NCI-H128 (cell line): ENCODE results near the gene VKORC1.
"Not testable (repeated sequence)": the region's sequence is repeated elsewhere in the genome, so short reads cannot be mapped to it uniquely, and the experiment has no call there.

Source experiments
- DNase-seq: peaks from one replicate; lab custom pipeline; 2025; ENCODE audit not compliant: unreplicated experiment; lab: John Stamatoyannopoulos, UW

Gene VKORC1

GRCh38 chr16:31107465-31107867 is 12.9 kb upstream of the VKORC1 start:
- no peak for DNase-seq

- DNase-seq: no peak
These were observed 12.2 kb upstream of the VKORC1 start for GRCh38 chr16:31106509-31107464.

GRCh38 chr16:31105677-31106213 is 11.1 kb upstream of the VKORC1 start:
- DNase-seq: no peak

DNA sequence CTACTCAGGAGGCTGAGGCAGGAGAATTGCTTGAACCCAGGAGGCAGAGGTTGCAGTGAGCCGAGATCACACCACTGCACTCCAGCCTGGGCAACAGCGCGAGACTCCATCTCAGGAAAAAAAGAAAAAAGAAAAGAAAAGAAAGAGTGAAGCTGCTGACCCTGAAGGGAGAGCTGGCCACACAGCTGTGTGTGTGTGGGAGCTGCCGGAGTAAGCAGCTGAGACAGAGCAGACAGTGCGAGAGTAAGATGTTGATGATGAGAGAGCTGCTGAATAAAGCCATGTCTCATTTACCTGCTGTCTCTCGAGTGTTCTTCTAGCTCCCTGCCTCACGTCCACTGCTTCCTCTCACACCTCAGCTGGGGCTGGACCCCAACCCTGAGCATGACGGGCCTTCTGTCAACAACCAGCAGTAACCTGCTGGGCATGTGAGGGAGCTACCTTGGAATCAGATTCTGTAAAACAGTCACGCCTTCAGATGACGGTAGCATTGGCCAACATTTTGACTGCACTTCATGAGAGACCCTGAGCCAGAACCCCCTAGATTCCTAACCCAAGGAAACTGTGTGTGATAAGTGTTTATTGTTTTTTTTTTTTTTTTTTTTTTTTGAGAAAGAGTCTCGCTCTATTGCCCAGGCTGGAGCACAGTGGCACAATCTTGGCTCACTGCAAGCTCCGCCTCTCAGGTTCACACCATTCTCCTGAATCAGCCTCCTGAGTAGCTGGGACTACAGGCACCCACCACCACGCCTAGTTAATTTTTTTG is 6.5 kb upstream of the VKORC1 start:
- not testable (repeated sequence) for DNase-seq

DNA sequence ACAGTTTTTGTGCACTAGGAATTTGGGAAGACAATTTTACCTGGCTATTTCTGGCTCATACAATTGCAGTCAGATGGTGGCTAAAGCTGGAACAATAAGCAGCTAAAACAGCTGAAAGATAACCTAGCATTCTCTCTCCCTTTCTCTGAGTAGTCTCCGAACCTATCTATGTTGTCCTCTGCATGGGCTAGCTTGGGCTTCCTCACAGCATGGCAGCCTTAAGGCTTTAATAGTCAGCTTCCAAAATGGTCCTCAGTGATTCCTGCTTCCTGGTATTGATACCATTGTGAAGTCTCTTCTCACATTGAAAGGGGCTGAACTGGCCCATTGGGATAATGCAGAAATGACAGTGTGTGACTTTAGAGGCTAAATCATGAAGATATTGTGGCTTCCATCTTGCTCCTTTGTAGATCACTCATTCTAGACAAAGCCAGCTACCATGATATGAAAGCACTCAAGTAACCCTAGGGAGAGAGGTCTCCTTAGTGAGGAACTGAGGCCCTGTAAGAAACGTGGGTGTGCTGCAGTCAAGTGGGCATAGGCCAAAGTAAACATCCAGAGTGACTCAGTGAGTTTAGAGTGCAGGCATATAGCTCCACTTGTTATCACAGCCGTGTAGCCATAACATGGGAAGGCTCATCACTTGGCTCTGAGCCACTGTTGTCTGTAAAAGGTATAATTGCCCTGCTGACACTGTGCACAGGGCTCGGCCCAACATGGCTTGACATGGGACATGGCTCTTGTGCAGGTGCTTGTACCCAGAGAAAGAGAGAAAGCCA is 5.5 kb upstream of the VKORC1 start:
- no peak for DNase-seq

DNA sequence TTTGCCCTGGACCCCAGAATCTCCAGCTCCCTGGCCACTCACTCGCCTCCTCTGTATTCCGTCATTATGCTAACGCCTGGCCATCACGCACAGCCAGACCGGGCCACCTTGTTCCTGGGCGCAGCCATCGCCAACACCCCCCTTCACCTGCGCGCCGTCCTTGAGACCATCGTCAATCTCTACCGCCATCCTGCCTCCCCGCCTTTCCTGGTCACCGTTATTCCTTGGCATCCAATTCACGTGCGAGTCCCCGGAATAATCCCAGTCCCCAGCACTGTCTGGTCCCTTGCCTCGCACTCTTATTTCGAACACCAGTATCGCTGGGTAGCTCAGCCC is 541 bp downstream of the VKORC1 start:
- DNase-seq: no peak

DNA sequence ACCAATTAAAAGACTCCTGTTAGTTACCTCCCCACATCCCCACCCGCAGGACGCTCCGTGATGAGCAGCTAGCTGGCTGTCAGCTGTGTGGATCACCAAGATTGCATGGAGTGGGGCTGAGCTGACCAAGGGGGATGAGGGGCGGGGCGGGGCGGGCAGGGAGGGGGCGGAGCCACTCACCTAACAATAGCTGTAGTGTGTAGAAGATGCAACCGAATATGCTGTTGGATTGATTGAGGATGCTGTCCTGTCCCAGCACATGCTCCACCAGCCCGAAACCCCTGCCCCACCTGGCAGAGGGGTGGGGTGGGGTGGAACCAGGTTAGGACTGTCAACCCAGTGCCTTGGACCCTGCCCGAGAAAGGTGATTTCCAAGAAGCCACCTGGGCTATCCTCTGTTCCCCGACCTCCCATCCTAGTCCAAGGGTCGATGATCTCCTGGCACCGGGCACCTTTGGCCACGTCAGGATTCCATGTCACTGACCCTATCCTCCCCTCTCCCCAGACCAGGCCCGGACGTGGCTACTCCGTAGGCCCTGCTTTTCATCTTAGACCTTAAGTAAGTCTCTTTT is 1.4 kb downstream of the VKORC1 start:
- no peak for DNase-seq

DNA sequence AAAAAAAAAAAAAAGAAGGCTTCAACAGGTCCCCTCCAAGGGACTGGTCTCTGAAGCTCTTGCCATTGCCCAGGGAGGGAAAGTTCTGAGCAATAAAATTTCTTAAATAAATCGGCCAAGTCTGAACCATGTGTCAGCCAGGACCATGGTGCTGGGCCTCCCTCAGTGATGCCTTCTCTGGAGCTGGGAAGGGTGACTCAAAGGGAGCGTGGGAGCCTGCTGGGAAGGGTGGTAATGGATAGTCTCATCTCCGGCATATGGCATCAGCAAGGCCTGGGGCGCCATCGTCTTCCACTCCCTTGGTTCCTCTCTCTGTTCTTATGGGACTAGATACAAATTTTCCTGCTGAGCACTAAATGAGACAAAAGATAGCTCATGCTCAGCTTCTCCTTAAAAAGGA is 2.3 kb downstream of the VKORC1 start:
- no peak for DNase-seq

GRCh38 chr16:31090540-31090939 is 4.1 kb downstream of the VKORC1 start:
- no peak for DNase-seq

DNA sequence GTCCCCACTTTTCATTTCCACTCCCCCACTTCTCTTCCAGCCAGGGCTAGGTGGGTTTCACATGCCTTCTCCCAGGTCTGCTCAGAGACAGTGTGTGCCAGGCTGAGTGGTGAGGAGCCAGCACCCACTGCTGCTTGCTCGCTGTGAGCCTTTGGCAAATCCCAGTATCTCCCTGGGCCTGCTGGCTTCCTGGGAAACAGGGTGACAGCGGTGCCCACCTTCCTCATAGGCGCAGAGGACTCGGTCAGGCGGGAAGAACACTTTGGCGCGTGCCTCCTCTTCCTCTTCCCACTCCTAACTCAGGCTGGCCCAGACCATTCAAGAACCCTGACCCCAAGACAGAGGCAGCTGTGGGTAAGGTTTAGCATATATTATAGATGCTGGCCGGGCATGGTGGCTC is 5.4 kb downstream of the VKORC1 start:
- DNase-seq: no peak

DNA sequence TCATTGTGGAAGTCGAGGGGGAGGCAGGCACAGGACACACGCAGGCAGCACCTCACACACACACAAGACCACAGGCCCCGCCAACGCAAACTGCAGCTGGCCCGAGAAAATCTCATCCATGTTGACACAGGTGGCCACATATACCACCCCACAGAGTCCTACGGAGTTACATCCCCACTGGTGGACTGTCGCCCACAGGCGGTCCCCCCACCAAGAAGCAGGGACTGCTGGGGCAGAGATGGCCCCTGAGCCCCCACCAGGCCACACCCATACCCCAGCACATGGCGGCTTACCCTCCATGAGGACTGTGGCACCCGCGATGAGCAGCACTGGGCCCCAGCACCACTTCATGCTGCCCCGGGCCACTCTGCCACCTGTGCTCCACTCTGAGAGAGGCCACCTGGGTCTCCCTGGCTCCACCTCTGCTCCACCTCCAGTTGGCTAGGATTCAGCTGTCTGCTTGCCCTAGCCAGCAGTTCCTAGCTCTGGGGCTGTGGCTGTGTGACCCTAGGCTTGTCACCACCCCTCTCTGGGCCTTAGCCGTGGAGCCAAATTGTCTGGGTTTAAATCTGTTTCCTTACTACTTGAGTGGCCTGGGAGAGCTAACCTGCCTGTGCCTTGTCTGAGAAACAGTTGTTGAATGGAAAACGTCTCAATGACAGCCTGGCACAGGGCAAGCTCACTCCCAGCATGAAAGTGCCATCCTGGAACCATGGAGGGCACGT is 6.0 kb downstream of the VKORC1 start, which contains the start of gene PRSS53:
Gene PRSS53, minus strand, starts transcription at position 485 of the 725 bp plus-strand sequence. Its CDS starts 134 bp downstream, at position 351.
- DNase-seq: no peak

- no peak for DNase-seq
These were observed 6.6 kb downstream of the VKORC1 start for GRCh38 chr16:31087971-31088370.

- DNase-seq: no peak
These were observed 7.1 kb downstream of the VKORC1 start for GRCh38 chr16:31087481-31087880.

DNA sequence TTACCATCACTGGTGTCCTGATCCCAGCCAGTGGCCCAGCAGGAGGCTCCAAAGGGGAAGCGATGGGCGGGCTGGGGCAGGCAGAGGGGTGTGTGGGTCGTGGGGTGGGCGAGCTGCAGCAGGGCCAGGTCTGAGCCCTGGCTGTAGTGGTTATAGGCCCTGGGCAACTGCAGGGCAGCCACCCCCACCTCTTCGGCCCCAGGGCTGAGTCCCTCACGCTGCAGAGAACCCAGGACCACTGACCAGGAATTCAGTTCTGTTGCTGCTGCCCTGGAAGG is 8.0 kb downstream of the VKORC1 start:
- DNase-seq: no peak

- DNase-seq: no peak
These were observed 8.5 kb downstream of the VKORC1 start for GRCh38 chr16:31085873-31086628.

DNA sequence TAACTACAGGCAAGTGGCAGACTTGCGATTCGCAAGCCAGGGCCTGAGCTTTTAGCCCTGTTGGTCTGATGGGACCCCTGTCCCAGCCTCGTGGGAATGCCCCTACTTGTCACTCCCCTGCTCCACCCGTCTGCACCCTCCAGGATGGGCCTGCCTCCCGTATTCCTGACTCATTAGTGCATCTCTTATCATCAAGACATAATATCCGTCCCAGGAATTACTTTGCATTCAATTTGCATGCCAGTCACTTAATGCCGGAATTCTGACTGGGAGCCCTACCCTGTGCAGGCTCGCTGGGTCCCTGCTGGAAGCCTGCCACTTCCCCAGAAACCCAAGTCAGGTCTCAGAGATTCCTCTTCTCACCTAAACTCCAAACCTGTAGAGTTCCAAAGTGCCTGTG is 9.2 kb downstream of the VKORC1 start:
- no peak for DNase-seq

DNA sequence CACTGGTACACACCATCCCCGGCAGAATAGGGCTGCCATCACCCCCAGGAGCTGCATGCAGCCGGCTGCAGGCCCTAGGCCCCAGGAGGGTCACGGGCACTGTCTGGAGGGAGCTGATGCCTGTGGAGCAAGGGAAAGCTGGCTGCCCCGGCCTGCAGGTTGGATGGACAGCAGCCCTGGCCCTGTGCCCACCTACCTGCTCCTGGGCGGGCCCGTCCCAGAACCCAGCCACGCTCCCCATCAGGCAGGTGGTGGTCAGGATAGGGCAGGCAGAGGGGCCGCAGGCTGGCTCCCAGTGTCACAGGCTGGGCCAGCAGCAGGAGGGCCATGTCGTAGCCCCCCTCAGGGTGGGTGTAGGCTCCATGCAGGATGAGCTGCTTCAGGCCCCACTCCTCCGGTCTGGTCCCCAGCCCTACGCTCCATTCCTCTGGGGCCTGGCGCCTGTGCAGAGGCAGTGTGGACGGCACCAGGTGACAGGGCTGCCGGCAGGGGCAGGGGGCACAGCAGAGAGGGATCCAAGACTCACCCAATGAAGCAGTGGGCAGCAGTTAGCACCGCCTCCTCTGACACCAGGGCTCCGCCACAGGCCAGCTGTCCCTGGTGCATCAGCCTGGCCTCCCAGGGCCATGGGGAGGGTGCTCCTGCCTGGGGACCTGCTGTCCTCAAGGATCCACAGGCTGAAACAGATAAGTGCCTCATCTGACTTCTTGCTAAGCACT is 9.9 kb downstream of the VKORC1 start:
- DNase-seq: no peak

DNA sequence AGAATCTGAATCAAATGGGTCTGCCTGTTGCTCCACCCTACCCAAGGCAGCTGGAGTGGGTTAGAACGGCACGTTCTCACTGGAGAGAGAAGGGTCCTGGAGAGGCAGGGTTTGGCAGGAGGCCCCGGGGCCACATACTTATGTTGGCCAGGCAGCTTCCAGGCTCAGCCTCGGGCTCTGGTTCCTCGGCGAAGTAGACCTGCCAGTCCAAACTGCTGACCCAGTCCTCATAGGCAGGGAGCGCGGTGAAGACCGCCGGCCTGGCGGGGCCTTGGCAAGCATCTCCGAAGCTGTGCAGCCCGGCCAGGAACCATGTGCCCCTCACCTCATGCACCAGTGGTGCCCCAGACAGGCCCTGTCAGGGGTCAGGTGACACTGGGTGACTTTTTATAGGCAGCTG is 10.6 kb downstream of the VKORC1 start:
- DNase-seq: no peak

DNA sequence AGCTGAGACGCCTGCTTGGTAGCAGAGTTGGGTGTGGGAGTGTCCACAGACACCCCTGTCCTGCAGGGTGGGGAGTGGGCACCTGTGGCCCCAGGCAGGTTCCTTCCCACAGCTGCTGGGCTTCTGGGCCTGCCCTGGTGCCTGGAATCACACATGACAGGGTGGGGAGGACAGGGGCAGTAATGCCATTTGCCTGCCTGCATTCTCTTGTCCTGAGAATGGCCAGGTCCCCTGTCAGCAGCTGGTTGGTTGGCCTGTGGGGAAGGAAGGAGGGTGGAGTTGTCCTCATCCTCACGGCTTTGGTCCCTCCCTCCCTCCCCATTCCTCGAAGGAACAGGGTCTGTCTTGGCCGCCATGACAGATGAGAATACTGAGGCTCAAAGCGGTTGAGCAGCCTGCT is 11.0 kb downstream of the VKORC1 start:
- no peak for DNase-seq
